ENCODE data around the gene TNFAIP8L3.

Gene TNFAIP8L3

DNA sequence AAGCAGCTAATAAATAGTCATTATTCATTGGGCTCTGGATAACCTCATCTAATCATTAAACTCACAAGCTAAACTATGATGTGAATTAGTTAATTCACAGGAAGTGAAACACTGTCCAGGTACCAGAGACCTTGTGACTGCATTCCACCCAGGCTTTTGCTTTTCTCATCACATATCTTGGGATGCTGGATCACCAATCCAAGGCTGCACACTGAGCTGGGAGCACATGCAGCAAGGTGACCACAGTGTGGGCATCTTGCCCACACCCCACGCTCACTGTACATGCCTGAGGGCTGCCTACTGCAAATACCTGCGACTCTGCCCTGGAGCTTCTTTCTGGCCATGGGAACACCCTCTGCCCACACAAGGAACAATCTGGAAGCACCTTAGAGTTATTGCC lies 40.6 kb upstream of the TNFAIP8L3 start:
- no peak overlapping the region for H3K4me3 ChIP-seq (ENCODE audit: low read depth, low read length)
- in situ Hi-C loops (cut with HindIII; ENCODE audit: low sequenced_read_pairs), result loop anchor here (5.0 kb wide), 1 partner anchor 82 kb away; no protein-coding TSS in a partner anchor
- no peak for DNase-seq (ENCODE audit: low read depth)
- TF ChIP-seq, protein P1, sequence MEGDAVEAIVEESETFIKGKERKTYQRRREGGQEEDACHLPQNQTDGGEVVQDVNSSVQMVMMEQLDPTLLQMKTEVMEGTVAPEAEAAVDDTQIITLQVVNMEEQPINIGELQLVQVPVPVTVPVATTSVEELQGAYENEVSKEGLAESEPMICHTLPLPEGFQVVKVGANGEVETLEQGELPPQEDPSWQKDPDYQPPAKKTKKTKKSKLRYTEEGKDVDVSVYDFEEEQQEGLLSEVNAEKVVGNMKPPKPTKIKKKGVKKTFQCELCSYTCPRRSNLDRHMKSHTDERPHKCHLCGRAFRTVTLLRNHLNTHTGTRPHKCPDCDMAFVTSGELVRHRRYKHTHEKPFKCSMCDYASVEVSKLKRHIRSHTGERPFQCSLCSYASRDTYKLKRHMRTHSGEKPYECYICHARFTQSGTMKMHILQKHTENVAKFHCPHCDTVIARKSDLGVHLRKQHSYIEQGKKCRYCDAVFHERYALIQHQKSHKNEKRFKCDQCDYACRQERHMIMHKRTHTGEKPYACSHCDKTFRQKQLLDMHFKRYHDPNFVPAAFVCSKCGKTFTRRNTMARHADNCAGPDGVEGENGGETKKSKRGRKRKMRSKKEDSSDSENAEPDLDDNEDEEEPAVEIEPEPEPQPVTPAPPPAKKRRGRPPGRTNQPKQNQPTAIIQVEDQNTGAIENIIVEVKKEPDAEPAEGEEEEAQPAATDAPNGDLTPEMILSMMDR (IDR thresholded peaks at IDR 0.05; ENCODE audit: low read depth, low read length, missing control alignments), result no peak

DNA sequence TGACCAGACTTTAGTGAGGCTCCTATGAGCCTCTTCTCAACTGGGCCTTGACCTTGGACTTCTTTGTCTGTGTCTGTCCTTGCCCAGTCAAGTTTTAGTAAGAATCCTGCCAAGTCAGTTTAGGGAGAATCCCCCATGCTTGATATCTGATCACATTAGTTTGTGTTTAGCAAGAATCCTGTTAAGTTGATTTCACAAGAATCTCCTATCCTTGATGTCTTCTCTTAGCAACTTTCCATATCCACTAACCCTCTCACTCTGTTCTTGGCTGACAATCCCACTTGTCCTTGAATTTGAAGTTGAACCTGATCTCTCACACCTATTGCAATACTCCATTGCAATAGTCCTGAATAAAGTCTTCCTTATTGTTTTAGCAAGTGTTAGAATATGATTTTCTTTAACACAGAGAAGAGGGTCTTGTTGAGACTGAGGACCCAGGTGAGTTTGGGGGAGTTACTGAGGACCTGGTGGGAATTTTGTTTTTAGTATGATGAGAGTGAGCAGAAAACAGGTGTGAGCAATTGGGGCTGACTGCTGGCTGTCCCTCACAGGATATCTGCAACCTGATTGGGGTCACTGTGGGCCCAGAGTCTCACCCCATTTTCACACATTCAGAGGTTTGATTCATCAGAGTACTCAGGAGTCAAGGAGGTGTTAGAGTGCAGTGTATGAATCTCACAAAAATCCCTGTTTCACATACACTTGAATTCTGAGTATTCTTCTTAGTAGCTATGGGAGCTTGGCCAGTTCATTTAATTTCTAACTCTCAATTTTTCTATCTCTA lies 39.9 kb upstream of the TNFAIP8L3 start:
- no peak for DNase-seq (ENCODE audit: low read depth)
- no peak overlapping the region for H3K4me3 ChIP-seq (ENCODE audit: low read depth, low read length)
- TF ChIP-seq, protein P1 (IDR thresholded peaks at IDR 0.05; ENCODE audit: low read depth, low read length, missing control alignments), result no peak
- in situ Hi-C loops (cut with HindIII; ENCODE audit: low sequenced_read_pairs), result loop anchor here (5.0 kb wide), 1 partner anchor 83 kb away; no protein-coding TSS in a partner anchor

DNA sequence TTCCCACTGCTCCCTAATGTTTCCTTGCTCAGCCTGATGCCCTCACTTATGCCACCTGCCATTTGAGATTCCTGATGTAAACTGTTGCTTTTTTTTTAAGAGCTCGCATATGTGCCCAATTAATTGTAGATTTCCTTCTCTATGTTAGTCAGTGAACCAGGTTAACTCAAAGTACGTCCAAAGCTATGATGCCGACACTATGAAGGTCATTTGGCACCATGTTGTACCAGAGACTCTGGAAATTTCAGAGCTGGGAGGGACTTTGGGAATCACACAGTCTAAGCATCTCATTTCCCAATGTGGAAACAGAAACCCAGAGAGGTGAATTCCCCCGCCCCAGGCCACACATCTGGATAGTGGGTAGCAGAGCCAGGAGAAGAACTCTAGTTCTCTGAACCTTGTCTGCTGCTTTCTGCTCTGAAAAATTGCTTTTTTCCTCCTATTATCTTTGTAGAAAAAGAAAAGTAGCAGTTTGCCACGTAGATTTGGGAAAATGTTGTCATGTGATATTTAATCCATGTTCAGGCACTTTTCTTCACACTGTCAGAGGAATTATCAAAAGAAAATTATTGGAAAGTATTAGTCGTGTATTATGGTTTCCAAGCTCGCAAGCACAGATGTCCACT lies 38.5 kb upstream of the TNFAIP8L3 start:
- TF ChIP-seq, protein P1 (IDR thresholded peaks at IDR 0.05; ENCODE audit: low read depth, low read length, missing control alignments), result no peak
- no peak for DNase-seq (ENCODE audit: low read depth)
- in situ Hi-C loops (cut with HindIII; ENCODE audit: low sequenced_read_pairs), result no loop called here
- no peak overlapping the region for H3K4me3 ChIP-seq (ENCODE audit: low read depth, low read length)

DNA sequence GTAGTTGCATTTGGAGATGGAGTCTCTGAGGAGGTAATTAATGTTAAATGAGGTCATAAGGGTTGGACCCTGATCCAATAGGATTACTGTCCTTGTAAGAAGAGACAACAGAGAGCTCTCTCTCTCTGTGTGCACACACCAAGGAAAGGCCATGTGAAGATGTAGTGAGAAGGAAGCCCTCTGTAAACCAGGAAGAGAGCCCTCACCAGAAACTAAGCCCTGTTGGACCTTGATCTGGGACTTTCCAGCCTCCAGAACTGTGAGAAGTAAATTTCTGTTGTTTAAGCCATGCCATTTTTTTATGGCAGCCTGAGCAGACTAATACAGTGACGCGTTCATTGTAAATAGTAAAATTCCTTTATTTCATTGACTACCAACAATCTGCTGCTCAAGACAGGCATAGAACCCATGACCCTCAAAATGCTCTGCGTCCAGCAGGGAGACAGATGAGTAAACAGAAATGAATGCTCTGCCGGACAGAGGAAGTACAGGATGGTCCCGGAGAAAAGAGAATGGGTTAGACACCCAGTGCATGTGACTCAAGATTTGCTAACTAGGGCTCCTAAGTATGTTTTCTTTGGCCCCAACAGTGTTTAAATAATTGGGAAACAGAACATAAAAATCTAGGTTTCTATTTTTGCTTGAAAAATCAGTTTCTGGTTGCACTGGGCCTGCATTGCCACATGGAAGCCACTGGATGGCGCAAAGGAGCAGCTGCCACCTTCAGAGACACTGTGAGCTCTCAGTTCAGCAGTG lies 37.9 kb upstream of the TNFAIP8L3 start:
- TF ChIP-seq, protein P1 (IDR thresholded peaks at IDR 0.05; ENCODE audit: low read depth, low read length, missing control alignments), result peak; percentile 98
- no peak overlapping the region for H3K4me3 ChIP-seq (ENCODE audit: low read depth, low read length)
- in situ Hi-C loops (cut with HindIII; ENCODE audit: low sequenced_read_pairs), result no loop called here
- peak; percentile 85 for DNase-seq (ENCODE audit: low read depth)

DNA sequence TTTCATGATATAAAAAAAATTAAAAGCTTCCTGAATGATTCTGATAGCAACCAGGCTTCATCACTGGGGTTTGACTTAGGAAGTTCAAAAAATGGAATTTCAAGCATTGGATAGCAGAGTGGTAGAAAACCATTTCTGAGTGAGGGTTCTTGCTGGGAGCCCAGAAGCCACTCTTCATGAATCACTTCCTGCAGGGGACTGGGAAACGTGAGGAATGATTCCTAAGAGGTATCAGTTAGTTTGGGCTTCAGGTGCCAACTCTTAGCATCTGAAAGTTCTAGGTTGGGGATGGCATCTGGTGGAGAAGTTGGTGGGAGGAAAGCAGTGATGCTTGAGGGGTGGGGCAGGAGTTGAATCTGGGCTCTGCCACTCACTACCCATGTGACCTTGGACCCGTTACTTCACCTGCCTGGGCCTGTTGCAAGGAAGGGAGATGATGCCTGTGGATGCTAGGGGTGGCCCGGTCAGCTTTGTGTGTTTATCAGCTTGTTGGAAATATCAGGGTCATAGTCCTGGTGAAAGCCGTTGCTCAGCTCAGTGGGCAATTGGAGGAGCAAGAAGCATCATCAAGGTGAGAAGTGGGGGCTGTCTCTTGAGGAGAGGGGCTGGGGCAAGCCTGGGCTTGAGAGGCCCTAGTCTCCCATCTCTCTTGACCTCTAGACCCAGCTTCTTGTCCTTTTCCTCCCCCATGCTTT lies 37.0 kb upstream of the TNFAIP8L3 start:
- DNase-seq (ENCODE audit: low read depth), result no peak
- in situ Hi-C loops (cut with HindIII; ENCODE audit: low sequenced_read_pairs), result no loop called here
- no peak overlapping the region for H3K4me3 ChIP-seq (ENCODE audit: low read depth, low read length)
- TF ChIP-seq, protein P1 (IDR thresholded peaks at IDR 0.05; ENCODE audit: low read depth, low read length, missing control alignments), result no peak

DNA sequence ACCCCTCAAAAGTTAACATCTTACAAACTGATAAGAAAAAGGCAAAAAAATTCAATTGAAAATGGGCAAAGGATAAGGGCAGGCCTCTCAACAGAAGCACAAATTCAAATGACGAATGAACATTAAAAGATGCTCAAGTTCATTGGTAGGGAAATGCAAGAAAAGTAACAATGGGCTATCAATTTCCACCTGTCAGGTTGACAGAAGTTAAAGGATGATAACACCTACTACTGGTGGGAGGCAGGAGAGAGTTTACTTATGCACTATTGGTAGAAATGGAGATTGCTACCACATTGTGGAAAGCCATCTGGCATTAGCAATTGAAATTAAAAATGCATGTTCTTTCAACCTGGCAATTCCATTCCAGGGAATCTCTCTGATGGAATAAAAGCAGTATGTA lies 35.6 kb upstream of the TNFAIP8L3 start:
- no peak overlapping the region for H3K4me3 ChIP-seq (ENCODE audit: low read depth, low read length)
- no peak for DNase-seq (ENCODE audit: low read depth)
- in situ Hi-C loops (cut with HindIII; ENCODE audit: low sequenced_read_pairs), result no loop called here
- TF ChIP-seq, protein P1 (IDR thresholded peaks at IDR 0.05; ENCODE audit: low read depth, low read length, missing control alignments), result no peak
